NT2/D1 (cell line): ENCODE results near the gene ABCA2.

ENCODE experiments used
- SUZ12 ChIP-seq: IDR thresholded peaks from 2 replicates; pipeline ENCODE4 v1.6.1; 2011; ENCODE audit not compliant: insufficient read length, insufficient read depth; ENCODE audit errors: extremely low read depth
- ZNF274 ChIP-seq: IDR thresholded peaks from 2 replicates; pipeline ENCODE4 v1.6.1; 2011; ENCODE audit warnings: mild to moderate bottlenecking, low read depth, low read length

GRCh38 chr9:136978865-136979544, 49.0 kb downstream of the ABCA2 start:
- TF ChIP-seq SUZ12, result no peak
- TF ChIP-seq ZNF274, result no peak
